ENCODE results near the gene PPP6R2. TPM values are rescaled to one million over a fixed set of nuclear protein-coding genes. Genes with fewer than 3 reads are reported as not detected.

Gene PPP6R2
- total and polyA plus RNA-seq, 8 donors, result 24.4 to 243 (median 62.3) TPM

GRCh38 chr22:50304528-50305392 is 38.4 kb upstream of the PPP6R2 start:
- Histone ChIP-seq H3K9me3 (no peaks in the 10 kb centered on the region), H3K27me3 (peaks cover 0 to 10% (median 0%) of the 10 kb centered on the region in 3 donors), H3K36me3 (peaks cover 0 to 6% (median 0%) of the 10 kb centered on the region in 4 donors), H3K4me3 (peak overlapping the region; percentile 84 to 94 (median 87)), H3K27ac (peak overlapping the region; percentile 94 to 96 (median 95)), H3K4me1 (peaks cover 72 to 88% (median 85%) of the 10 kb centered on the region in 4 donors)
- peak; percentile 77 to 88 for DNase-seq
- intact Hi-C loops (cut with DNase I; ENCODE audit: low total_unique reads), result no loop called here
- 13 to 27% (median 19%) methylated on average over 16 to 22 of the region's 22 CpGs for WGBS, 5 donors
- TF ChIP-seq POLR2AphosphoS5 (IDR thresholded peaks at IDR 0.05) (no peak), POLR2A (IDR thresholded peaks at IDR 0.05) (no peak), EP300 (IDR thresholded peaks at IDR 0.05) (no peak)
- TF ChIP-seq, protein P1, sequence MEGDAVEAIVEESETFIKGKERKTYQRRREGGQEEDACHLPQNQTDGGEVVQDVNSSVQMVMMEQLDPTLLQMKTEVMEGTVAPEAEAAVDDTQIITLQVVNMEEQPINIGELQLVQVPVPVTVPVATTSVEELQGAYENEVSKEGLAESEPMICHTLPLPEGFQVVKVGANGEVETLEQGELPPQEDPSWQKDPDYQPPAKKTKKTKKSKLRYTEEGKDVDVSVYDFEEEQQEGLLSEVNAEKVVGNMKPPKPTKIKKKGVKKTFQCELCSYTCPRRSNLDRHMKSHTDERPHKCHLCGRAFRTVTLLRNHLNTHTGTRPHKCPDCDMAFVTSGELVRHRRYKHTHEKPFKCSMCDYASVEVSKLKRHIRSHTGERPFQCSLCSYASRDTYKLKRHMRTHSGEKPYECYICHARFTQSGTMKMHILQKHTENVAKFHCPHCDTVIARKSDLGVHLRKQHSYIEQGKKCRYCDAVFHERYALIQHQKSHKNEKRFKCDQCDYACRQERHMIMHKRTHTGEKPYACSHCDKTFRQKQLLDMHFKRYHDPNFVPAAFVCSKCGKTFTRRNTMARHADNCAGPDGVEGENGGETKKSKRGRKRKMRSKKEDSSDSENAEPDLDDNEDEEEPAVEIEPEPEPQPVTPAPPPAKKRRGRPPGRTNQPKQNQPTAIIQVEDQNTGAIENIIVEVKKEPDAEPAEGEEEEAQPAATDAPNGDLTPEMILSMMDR (IDR thresholded peaks at IDR 0.05), result no peak

GRCh38 chr22:50305393-50305922 is 37.7 kb upstream of the PPP6R2 start:
- Histone ChIP-seq H3K27ac (peak overlapping the region; percentile 94 to 96 (median 95)), H3K27me3 (peaks cover 0 to 6% (median 0%) of the 10 kb centered on the region in 3 donors), H3K4me3 (peak overlapping the region; percentile 84 to 94 (median 87)), H3K36me3 (peaks cover 0 to 6% (median 0%) of the 10 kb centered on the region in 4 donors), H3K9me3 (no peaks in the 10 kb centered on the region), H3K4me1 (peaks cover 65 to 81% (median 78%) of the 10 kb centered on the region in 4 donors)
- DNase-seq, result no peak
- intact Hi-C loops (cut with DNase I; ENCODE audit: low total_unique reads), result no loop called here
- no peak for TF ChIP-seq EP300 (IDR thresholded peaks at IDR 0.05)
- TF ChIP-seq, protein P1 (IDR thresholded peaks at IDR 0.05), result no peak
- no peak for TF ChIP-seq POLR2AphosphoS5 (IDR thresholded peaks at IDR 0.05)
- TF ChIP-seq POLR2A (IDR thresholded peaks at IDR 0.05), result no peak
- 28 to 47% (median 41%) methylated on average over 6 to 14 of the region's 14 CpGs for WGBS, 5 donors

GRCh38 chr22:50305923-50306566 is 37.1 kb upstream of the PPP6R2 start:
- Histone ChIP-seq H3K4me3 (peak overlapping the region; percentile 84 to 94 (median 87)), H3K27ac (peak overlapping the region; percentile 94 to 96 (median 95)), H3K9me3 (no peaks in the 10 kb centered on the region), H3K36me3 (peaks cover 0 to 3% (median 0%) of the 10 kb centered on the region in 4 donors), H3K27me3 (peaks cover 0 to 6% (median 0%) of the 10 kb centered on the region in 3 donors), H3K4me1 (peaks cover 60 to 75% (median 72%) of the 10 kb centered on the region in 4 donors)
- peak; percentile 88 to 90 for DNase-seq
- 3 to 7% (median 3%) methylated on average over 16 to 21 of the region's 21 CpGs for WGBS, 5 donors
- TF ChIP-seq POLR2AphosphoS5 (IDR thresholded peaks at IDR 0.05), result peak; percentile 33 to 90 (median 73)
- TF ChIP-seq, protein P1 (IDR thresholded peaks at IDR 0.05), result no peak
- TF ChIP-seq POLR2A (IDR thresholded peaks at IDR 0.05), result no peak
- no peak for TF ChIP-seq EP300 (IDR thresholded peaks at IDR 0.05)
- intact Hi-C loops (cut with DNase I; ENCODE audit: low total_unique reads), result no loop called here
